Iris pigment epithelial cell (primary cell): ENCODE measurements around the gene MBOAT2.
A peak's percentile ranks its signal among the peaks of the same experiment; 100 is the strongest.

Experiments
- DNase-seq: peaks from one replicate; pipeline ENCODE4 v3.0.0-alpha.2; 2011; ENCODE audit warnings: low read depth

MBOAT2 gene

DNA sequence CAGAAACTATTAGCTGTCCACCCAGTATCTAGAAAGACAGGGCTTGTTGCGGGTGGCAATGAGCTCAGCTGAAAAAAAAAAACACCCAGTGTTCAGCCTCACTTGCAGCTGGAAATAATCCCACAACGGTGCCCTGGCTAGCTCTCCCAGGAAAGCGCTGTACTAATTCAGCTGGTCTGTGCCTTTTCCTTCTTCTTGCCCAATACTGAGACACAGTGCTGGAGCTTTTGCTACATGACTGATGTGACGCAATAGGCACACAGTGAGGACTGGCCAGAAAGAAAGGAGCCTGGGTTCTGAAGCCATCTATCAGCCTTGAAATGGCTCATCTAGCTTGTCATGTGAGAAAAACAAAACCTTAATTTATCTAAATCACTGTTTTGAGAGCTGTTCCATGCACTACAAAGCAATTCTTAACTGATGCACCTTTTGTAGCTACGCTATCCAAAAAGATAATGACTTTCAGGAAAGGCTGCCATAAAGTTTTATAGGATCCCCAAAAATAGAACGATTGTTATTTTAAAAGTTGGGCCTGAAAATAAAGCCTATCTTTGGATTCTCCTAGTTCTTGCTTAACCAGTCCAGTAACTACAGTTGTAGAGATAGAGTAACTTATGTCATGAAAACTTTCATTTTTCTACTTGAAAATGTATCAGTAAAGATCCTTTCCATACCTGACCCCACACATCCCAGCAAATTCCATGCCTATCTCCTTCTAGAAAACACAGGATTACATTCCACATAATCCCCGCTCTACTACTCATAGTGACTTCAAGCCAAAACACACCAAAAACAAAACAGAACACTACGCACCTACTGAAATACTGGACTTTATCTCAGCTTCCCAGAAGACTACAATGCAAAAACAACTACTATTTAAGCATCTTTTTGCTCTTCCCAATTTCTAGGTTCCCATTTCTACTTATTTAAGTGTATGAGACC is 181.9 kb downstream of the MBOAT2 start:
- DNase-seq, result peak; percentile 88

DNA sequence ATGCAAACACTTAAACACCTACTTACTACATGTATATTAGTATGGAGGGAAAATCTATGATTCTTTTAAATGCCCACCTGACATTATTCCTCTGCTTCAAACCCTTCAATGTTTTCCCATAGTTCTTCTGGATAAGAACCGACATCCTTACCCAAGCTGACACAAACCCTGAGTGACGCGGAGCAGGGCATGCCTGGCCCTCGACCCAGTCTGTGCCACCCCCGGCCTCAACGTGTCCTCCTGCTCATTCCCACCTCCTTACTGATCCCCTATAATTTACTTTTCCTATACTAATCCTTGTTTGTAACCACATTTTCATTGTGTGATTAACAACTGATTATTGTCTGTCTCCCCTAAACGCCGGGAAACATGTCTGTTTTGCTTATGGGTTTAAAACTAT is 183.5 kb downstream of the MBOAT2 start:
- no peak for DNase-seq

DNA sequence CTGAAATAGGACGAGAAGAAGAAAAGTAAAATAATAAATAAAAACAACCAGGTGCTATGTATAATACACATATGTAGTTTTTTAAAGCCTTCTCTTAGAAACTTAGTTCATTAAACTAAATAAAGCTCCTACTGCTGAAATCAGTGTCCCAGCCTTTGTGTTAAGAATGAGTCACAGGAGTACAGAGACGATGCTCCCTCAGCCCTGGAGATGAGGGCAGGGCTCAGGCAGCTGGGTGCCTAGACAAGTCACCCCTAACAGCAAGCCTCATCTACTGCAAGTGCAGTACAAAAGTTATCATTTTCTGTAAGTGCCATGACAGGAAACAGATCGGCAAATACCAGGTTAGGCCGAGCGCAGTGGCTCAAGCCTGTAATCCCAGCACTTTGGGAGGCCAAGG is 184.3 kb downstream of the MBOAT2 start:
- DNase-seq, result peak; percentile 52

DNA sequence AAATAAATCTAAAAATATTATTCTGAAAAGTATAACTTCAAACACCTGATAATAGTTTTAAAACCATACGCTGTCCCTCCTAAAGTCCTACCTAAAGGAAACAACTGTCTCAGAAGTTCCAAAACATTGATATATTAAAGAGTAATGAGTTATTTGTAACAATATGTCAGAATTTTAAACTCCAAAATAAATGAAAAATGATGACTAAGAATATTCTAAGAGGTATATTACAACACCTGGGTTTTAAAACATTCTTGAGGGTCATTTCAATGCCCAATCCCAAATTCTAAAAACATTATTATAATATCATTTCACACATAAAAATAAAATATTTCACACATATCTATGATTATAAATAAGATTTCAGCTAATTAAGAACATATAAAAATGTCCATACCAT is 186.3 kb downstream of the MBOAT2 start:
- no peak for DNase-seq

DNA sequence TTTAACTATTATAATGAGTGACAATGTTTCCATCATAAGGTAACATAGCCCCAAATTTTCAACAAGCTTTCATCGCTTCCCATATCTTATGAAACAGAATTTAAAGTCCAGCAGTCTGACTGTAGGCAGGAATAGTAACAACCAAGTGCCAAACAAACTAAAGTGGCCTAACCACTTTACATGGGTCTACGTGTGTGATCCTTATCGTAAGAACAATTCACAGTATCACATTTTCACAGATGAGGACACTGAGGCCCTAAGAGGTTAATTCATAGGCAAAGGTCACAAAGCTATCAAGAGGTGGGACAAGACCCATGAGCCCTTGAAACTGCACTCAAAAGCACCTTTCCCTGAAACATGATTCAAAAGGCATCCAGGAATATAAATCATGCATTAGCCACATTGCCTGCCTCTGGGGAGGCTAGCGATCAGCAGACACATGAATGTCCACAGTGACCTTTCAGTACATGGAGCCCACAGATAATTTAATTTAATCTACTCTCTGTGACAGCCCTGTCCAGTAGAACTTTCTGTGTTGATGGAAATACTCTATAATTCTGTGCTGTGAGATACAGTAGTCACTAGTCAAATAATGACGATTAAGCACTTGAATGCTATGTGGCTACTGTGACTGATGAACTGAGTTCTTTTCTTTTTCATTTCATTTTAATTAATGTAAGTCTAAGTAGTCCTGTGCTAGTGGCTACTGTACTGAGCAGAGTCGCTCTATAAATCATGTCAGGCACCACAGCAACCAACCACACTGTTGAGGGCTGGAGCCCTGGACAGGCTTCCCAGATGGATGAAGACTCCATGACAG is 196.4 kb downstream of the MBOAT2 start:
- no peak for DNase-seq

DNA sequence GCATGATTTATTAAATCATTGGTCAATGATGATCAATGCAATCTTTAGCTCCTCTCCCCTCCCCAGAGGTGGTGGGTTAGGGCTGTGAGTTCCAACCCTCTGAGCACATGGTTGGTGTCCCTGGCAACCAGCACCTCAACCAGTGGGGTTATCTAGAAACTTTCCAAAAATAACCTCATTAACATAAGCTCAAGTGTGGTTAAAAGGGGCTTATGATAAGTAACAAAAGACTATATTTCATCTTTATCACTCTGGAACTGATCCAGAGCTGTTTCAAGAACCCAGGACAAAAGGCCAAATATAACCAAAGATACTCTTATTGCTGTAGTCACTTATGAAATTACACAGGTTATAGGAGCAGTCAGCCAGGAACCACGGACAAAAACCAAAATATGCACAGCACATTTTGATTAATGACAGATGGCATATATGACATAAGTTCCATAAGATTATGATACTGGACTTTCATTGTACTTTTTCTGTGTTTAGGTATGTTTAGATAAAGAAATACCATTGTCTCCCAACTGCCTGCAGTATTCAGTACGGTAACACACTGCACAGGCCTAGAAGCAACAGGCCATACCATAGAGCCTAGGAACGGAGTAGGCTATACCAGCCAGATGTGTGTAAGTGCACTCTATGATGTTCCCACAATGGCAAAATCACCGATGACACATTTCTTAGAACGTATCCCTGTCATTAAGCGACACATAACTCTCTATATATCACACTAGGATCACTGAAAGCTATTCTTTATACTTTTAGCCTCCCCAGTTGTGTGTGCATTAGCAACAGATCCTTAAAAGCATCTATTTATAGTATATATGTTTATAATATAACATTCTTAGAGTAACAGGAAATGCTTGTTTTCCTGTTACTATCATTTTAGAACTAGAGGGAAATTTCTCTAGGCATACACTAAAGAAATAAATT is 197.9 kb downstream of the MBOAT2 start:
- no peak for DNase-seq

DNA sequence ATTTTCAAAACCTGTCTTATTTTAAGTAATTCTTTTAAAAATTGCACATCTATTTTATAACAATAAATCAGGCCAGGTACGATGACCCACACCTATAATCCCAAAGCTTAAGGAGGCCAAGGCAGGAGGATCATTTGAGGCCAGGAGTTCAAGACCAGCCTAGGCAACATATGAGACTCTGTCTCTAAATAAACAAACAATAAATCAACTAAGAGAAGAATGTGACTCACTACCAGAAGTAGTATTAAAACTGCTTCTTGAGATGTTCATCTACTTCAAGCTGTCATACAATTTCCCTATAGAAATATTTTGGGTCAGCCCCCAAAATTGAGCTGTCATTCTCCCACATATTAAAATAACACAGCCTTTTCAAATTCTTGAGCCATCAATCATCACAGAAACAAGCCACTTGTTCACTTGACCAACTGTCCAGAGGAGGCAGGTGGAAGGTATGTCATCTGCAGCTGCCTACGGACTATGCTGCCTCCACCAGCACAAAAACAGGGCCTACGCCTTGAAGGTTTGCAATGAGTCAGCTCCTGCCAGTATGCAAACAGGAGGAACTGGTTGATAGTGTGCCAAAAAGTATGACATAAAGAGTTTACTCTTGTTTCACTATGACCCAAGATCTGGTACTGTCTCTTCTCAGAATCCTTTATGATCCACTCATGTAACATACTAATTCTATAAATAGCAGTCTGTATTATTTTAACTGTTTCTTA is 199.7 kb downstream of the MBOAT2 start:
- DNase-seq, result peak; percentile 98

DNA sequence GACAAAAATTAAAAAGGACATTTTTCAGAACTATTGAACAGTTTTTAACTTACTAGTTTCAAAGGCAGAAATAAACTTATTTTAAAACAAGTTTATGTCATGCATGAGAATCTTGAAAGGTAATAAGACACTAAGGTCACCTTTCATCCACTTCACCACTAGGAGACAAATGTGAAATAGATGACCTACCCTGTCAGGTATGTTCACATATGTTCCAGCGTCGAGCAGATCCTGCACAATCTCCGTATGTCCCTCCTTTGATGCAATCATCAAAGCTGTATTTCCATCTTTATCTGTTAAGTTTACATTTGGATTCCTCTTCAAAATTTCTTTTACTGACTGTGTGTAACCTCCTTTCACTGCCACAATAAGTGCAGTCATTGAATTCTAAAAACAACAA is 200.7 kb downstream of the MBOAT2 start:
- no peak for DNase-seq
